Smooth muscle cell (in vitro differentiated cells): ENCODE results near the gene TAF11L4. TPM values are rescaled to one million over a fixed set of nuclear protein-coding genes. Genes with fewer than 3 reads are reported as not detected.
"Not testable (repeated sequence)": the region's sequence is repeated elsewhere in the genome, so short reads cannot be mapped to it uniquely, and the experiment has no call there.

Experiments
- DNase-seq: peaks from one replicate; lab custom pipeline; 2025; ENCODE audit not compliant: unreplicated experiment; lab: John Stamatoyannopoulos, UW
- H2AFZ ChIP-seq: fragments of 200-600 bp; sonication (generic); 2 replicates; pipeline ENCODE4 v1.6.0; 2016; ENCODE audit warnings: antibody characterized with exemption, low read depth, mild to moderate bottlenecking
- H3F3A ChIP-seq: fragments of 200-600 bp; sonication (generic); 2 replicates; pipeline ENCODE4 v1.6.0; 2017; ENCODE audit warnings: antibody characterized with exemption, low read depth
- H3K27ac ChIP-seq: fragments of 200-600 bp; sonication (generic); 2 replicates; pipeline ENCODE4 v1.5.1; 2016; ENCODE audit warnings: low read depth, mild to moderate bottlenecking
- H3K27me3 ChIP-seq: fragments of 200-600 bp; sonication (generic); 2 replicates; pipeline ENCODE4 v1.6.1; 2016; ENCODE audit warnings: low read depth, mild to moderate bottlenecking
- H3K36me3 ChIP-seq: fragments of 200-600 bp; sonication (generic); 2 replicates; pipeline ENCODE4 v1.5.1; 2016; ENCODE audit warnings: low read depth
- H3K4me1 ChIP-seq: fragments of 200-600 bp; sonication (generic); 2 replicates; pipeline ENCODE4 v1.5.1; 2016; ENCODE audit warnings: low read depth
- H3K4me2 ChIP-seq: fragments of 200-600 bp; sonication (generic); 2 replicates; pipeline ENCODE4 v1.6.0; 2016; ENCODE audit warnings: mild to moderate bottlenecking
- H3K4me3 ChIP-seq: fragments of 200-600 bp; sonication (generic); 2 replicates; pipeline ENCODE4 v1.5.1; 2016; ENCODE audit warnings: mild to moderate bottlenecking
- H3K79me2 ChIP-seq: fragments of 200-600 bp; sonication (generic); 2 replicates; pipeline ENCODE4 v1.6.0; 2016; ENCODE audit warnings: low read depth, mild to moderate bottlenecking
- H3K9ac ChIP-seq: fragments of 200-600 bp; sonication (generic); 2 replicates; pipeline ENCODE4 v1.6.0; 2016; ENCODE audit warnings: low read depth
- H3K9me3 ChIP-seq: fragments of 200-600 bp; sonication (generic); replicated peaks from 2 replicates; pipeline ENCODE4 v1.5.1; 2016; ENCODE audit warnings: low read depth
- H4K20me1 ChIP-seq: fragments of 200-600 bp; sonication (generic); 2 replicates; pipeline ENCODE4 v1.6.0; 2016; ENCODE audit warnings: low read depth
- WGBS: methylation state at CpG from one replicate; pipeline ENCODE4 v1.1.7; 2016; ENCODE audit warnings: low lambda C conversion rate; 5-methylcytosine and 5-hydroxymethylcytosine counted together
- polyA plus RNA-seq: library from polyadenylated mRNA; unstranded; fragments of >200 nt; fragmentation: Nextera tagmentation; extraction: Ambion mirVana; gene quantifications from 2 replicates; pipeline ENCODE4 v1.2.1, GENCODE V29; 2016
- small RNA-seq: library from RNA; depleted of rRNA; stranded (forward); fragments of <200 nt; gene quantifications from one replicate; pipeline ENCODE3, GENCODE V24; 2014
- total RNA-seq: library from RNA; depleted of rRNA; stranded (reverse); fragments of >200 nt; gene quantifications from 2 replicates; pipeline ENCODE4 v1.2.3, GENCODE V29; 2014

TAF11L4 gene
- total and polyA plus RNA-seq, 2 experiments from 2014 or later, result not detected

DNA sequence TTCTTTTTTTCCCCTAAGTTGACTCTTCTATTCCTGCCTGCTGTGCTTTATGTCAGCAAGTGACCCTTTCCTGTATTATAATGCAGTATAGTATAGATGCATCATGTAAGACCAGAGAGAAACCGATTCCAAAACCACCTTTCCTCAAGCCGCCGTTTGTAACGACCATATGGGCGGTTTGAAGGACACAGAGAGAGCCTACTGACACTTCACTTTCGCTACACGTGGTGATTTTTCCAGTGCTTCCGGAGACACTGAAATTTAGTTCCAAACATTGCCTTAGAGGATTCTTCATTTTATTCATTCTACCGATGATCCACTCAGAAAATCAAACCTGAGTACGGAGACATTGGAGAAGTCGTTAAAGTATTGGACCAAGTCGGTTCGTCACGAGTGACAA is 2.1 kb upstream of the TAF11L4 start:
- not testable (repeated sequence) for H3K4me3 ChIP-seq, H3K4me2 ChIP-seq, H3K79me2 ChIP-seq, H3K9ac ChIP-seq, H3F3A ChIP-seq, H3K36me3 ChIP-seq, DNase-seq, H3K27me3 ChIP-seq, H3K4me1 ChIP-seq, H3K9me3 ChIP-seq, H4K20me1 ChIP-seq, H3K27ac ChIP-seq, H2AFZ ChIP-seq
- WGBS, result 96% methylated on average over 9 of the region's 14 CpGs

DNA sequence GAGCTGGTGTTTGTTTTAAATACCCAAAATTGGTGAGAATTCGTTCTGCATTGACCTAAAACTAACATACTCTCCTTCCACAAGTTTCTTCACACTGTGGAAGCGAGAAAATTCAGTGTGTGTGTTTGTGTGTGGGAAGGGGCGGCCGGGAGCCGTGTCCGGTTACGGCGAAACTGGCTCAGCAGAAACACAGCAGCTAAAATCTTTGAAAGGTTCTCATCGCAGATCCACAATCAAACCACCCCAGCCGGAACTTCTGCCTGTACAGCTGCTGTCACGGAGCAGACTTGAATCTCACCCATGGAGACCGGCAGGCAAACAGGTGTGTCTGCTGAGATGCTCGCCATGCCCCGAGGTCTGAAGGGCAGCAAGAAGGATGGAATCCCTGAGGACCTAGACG is 3.3 kb downstream of the TAF11L4 start, which contains the start of gene TAF11L5:
Gene TAF11L5, plus strand, starts transcription at position 301 of the 400 bp plus-strand sequence.
- H3K27ac ChIP-seq, DNase-seq, H3K36me3 ChIP-seq, H3K9me3 ChIP-seq, H3K27me3 ChIP-seq, H3K9ac ChIP-seq, H2AFZ ChIP-seq, H3K4me2 ChIP-seq, H3F3A ChIP-seq, H3K4me1 ChIP-seq, H3K79me2 ChIP-seq, H3K4me3 ChIP-seq, H4K20me1 ChIP-seq: not testable (repeated sequence)
- WGBS, result no CpG with 5 or more reads among the region's 15 CpGs

DNA sequence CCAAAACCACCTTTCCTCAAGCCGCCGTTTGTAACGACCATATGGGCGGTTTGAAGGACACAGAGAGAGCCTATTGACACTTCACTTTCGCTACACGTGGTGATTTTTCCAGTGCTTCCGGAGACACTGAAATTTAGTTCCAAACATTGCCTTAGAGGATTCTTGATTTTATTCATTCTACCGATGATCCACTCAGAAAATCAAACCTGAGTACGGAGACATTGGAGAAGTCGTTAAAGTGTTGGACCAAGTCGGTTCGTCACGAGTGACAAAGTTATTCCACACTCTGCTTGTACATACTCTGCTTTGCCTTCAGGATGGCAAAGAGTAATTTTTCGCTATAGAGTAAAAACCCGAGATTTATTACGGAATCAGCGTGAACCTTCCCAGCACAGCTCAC is 4.9 kb downstream of the TAF11L4 start:
- WGBS, result 94% methylated on average over 13 of the region's 17 CpGs
- H3F3A ChIP-seq, H3K4me3 ChIP-seq, H2AFZ ChIP-seq, H3K4me2 ChIP-seq, H3K79me2 ChIP-seq, DNase-seq, H3K36me3 ChIP-seq, H3K4me1 ChIP-seq, H3K9ac ChIP-seq, H4K20me1 ChIP-seq, H3K9me3 ChIP-seq, H3K27ac ChIP-seq, H3K27me3 ChIP-seq: not testable (repeated sequence)

DNA sequence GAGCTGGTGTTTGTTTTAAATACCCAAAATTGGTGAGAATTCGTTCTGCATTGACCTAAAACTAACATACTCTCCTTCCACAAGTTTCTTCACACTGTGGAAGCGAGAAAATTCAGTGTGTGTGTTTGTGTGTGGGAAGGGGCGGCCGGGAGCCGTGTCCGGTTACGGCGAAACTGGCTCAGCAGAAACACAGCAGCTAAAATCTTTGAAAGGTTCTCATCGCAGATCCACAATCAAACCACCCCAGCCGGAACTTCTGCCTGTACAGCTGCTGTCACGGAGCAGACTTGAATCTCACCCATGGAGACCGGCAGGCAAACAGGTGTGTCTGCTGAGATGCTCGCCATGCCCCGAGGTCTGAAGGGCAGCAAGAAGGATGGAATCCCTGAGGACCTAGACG is 6.8 kb downstream of the TAF11L4 start, which contains the start of gene TAF11L6:
Gene TAF11L6, plus strand, starts transcription at position 301 of the 400 bp plus-strand sequence.
- no CpG with 5 or more reads among the region's 15 CpGs for WGBS
- DNase-seq, H3K4me1 ChIP-seq, H4K20me1 ChIP-seq, H3K9me3 ChIP-seq, H3F3A ChIP-seq, H2AFZ ChIP-seq, H3K27me3 ChIP-seq, H3K27ac ChIP-seq, H3K4me3 ChIP-seq, H3K9ac ChIP-seq, H3K36me3 ChIP-seq, H3K79me2 ChIP-seq, H3K4me2 ChIP-seq: not testable (repeated sequence)

Small RNAs within 50 kb of the gene (small RNA-seq; reads per million reads assigned to genes)
- gene AC106774.3, result not detected

Other genes starting within 250 kb of the TAF11L4 start
- not detected in 2 replicates for gene TAF11L2, start 23.6 kb upstream of the TAF11L4 start, total RNA-seq
- gene TAF11L2, start 23.6 kb upstream of the TAF11L4 start, polyA plus RNA-seq, result not detected in 2 replicates
- gene TAF11L3, start 3.4 kb upstream of the TAF11L4 start, total RNA-seq, result not detected in 2 replicates
- not detected in 2 replicates for gene TAF11L3, start 3.4 kb upstream of the TAF11L4 start, polyA plus RNA-seq
- not detected in 2 replicates for gene TAF11L5, start 3.4 kb downstream of the TAF11L4 start, total RNA-seq
- not detected in 2 replicates for gene TAF11L5, start 3.4 kb downstream of the TAF11L4 start, polyA plus RNA-seq
- not detected in 2 replicates for gene TAF11L6, start 6.9 kb downstream of the TAF11L4 start, total RNA-seq
- not detected in 2 replicates for gene TAF11L6, start 6.9 kb downstream of the TAF11L4 start, polyA plus RNA-seq
- gene TAF11L7, start 64.0 kb downstream of the TAF11L4 start, total RNA-seq, result not detected in 2 replicates
- not detected in 2 replicates for gene TAF11L7, start 64.0 kb downstream of the TAF11L4 start, polyA plus RNA-seq
- gene TAF11L8, start 69.2 kb downstream of the TAF11L4 start, total RNA-seq, result not detected in 2 replicates
- gene TAF11L8, start 69.2 kb downstream of the TAF11L4 start, polyA plus RNA-seq, result not detected in 2 replicates
- not detected in 2 replicates for gene TAF11L9, start 72.6 kb downstream of the TAF11L4 start, total RNA-seq
- gene TAF11L9, start 72.6 kb downstream of the TAF11L4 start, polyA plus RNA-seq, result not detected in 2 replicates
- not detected in 2 replicates for gene TAF11L10, start 76.0 kb downstream of the TAF11L4 start, total RNA-seq
- not detected in 2 replicates for gene TAF11L10, start 76.0 kb downstream of the TAF11L4 start, polyA plus RNA-seq
- not detected in 2 replicates for gene TAF11L11, start 82.4 kb downstream of the TAF11L4 start, total RNA-seq
- 0.53 TPM in 1 of 2 replicates, not detected in the other for gene TAF11L11, start 82.4 kb downstream of the TAF11L4 start, polyA plus RNA-seq
- not detected in 2 replicates for gene TAF11L12, start 88.6 kb downstream of the TAF11L4 start, total RNA-seq
- not detected in 2 replicates for gene TAF11L12, start 88.6 kb downstream of the TAF11L4 start, polyA plus RNA-seq
- gene TAF11L13, start 110.3 kb downstream of the TAF11L4 start, total RNA-seq, result not detected in 2 replicates
- not detected in 2 replicates for gene TAF11L13, start 110.3 kb downstream of the TAF11L4 start, polyA plus RNA-seq
- not detected in 2 replicates for gene TAF11L14, start 112.7 kb downstream of the TAF11L4 start, total RNA-seq
- not detected in 2 replicates for gene TAF11L14, start 112.7 kb downstream of the TAF11L4 start, polyA plus RNA-seq